ENCODE data around the gene RYR2.

DNA sequence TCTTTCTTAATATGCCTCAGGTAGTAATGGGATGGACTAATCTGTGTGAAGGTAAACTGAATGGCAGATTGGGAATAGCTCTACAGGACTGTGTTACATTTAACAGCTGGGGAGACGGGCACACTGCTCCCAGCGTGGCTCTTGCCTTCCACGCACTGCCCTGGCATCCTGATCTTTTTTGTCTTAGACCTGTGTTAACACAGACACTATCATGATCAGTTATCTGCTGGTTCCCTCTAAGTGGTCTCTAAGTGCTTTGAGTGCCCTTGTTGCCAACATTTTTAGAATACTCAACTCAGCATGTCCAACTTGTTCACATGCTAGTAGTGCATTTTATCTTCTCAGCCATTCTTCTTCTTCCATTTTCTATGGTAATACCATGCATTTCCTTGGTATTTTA, 208.1 kb downstream of the RYR2 start:
- TF ChIP-seq SP1 (IDR thresholded peaks at IDR 0.05) (no peak), FOXM1 (IDR thresholded peaks at IDR 0.05; ENCODE audit: borderline replicate concordance) (no peak), SUZ12 (IDR thresholded peaks at IDR 0.05) (no peak), FOXA1 (IDR thresholded peaks at IDR 0.05) (no peak), LEF1 (IDR thresholded peaks at IDR 0.05; ENCODE audit: borderline replicate concordance) (no peak)

Measured in HEK293T (cell line).